ENCODE measurements around the gene AS3MT.

DNA sequence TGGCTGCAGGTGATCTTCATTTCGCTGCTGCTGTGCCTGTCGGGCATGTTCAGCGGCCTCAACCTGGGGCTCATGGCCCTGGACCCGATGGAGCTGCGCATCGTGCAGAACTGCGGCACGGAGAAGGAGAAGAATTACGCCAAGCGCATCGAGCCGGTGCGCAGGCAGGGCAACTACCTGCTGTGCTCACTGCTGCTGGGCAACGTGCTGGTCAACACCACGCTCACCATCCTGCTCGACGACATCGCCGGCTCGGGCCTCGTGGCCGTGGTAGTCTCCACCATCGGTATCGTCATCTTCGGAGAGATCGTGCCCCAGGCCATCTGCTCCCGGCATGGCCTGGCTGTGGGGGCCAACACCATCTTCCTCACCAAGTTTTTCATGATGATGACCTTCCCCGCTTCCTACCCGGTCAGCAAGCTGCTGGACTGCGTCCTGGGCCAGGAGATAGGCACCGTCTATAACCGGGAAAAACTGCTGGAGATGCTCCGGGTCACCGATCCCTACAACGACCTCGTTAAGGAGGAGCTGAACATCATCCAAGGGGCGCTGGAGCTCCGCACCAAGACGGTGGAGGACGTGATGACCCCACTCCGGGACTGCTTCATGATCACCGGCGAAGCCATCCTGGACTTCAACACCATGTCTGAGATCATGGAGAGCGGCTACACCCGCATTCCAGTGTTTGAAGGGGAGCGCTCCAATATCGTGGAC, 50.1 kb downstream of the AS3MT start:
- TF ChIP-seq, protein P1, sequence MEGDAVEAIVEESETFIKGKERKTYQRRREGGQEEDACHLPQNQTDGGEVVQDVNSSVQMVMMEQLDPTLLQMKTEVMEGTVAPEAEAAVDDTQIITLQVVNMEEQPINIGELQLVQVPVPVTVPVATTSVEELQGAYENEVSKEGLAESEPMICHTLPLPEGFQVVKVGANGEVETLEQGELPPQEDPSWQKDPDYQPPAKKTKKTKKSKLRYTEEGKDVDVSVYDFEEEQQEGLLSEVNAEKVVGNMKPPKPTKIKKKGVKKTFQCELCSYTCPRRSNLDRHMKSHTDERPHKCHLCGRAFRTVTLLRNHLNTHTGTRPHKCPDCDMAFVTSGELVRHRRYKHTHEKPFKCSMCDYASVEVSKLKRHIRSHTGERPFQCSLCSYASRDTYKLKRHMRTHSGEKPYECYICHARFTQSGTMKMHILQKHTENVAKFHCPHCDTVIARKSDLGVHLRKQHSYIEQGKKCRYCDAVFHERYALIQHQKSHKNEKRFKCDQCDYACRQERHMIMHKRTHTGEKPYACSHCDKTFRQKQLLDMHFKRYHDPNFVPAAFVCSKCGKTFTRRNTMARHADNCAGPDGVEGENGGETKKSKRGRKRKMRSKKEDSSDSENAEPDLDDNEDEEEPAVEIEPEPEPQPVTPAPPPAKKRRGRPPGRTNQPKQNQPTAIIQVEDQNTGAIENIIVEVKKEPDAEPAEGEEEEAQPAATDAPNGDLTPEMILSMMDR (IDR thresholded peaks at IDR 0.05): no peak
- TF ChIP-seq POLR2AphosphoS5 (IDR thresholded peaks at IDR 0.05) (no peak), POLR2A (IDR thresholded peaks at IDR 0.05) (no peak)

All from gastroesophageal sphincter (tissue), 3 donors.